ENCODE measurements around the gene MET.
"Not testable (repeated sequence)": the region's sequence is repeated elsewhere in the genome, so short reads cannot be mapped to it uniquely, and the experiment has no call there.

The MET gene

DNA sequence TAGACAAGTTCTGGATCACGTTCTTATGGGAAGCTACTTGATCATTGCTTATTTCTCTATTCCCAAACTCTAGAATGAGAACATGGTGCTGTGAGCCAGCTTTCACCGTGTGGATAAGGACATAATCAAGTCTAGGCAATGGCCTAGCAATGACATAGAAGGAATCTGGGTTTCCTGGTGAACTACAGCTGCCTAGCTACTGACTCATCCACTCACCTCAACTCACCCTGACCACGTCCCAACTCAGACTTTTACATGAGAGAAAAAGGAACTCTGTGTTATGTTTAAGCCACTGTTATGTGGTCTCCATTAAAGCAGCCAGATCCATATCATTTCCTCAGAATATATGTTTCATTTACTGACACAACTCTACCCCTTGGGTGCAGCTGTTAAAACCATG lies 18.8 kb upstream of the MET start:
- ChIA-PET CTCF (interaction anchor here (0.7 to 1.0 kb wide), 6 partner anchors 9 to 514 kb away, joined by 3 to 5 read pairs (median 4); partner anchors contain the start of gene MET), POLR2A (no interaction called here)
- no peaks in the 10 kb centered on the region for H3K9me3 ChIP-seq (ENCODE audit: control insufficient read depth, insufficient read depth, low read depth, low read length)
- no peaks in the 10 kb centered on the region; the same call in 1 of the 2 replicates for H3K4me1 ChIP-seq (ENCODE audit: control insufficient read depth, insufficient read depth, low read length)
- no peak overlapping the region for H3K4me3 ChIP-seq (ENCODE audit: low read depth, low read length)
- no peak overlapping the region for H3K27ac ChIP-seq (ENCODE audit: extremely low read depth, low read depth, low read length)
- no peaks in the 10 kb centered on the region for H3K36me3 ChIP-seq (ENCODE audit: control insufficient read depth in 2 of 2, insufficient read depth in 1 of 2, low read length in 2 of 2)
- TF ChIP-seq YY2 (tag by site-specific recombination; IDR thresholded peaks at IDR 0.05) (no peak), ZBTB17 (tag by site-specific recombination; IDR thresholded peaks at IDR 0.05) (0 out of 2 replicates have a peak, but pooled peaks have one; percentile 37)

GRCh38 chr7:116653646-116654045 lies 18.4 kb upstream of the MET start:
- Histone ChIP-seq H3K4me1 (ENCODE audit: control insufficient read depth, insufficient read depth, low read length) (no peaks in the 10 kb centered on the region; the same call in 1 of the 2 replicates), H3K9me3 (ENCODE audit: control insufficient read depth, insufficient read depth, low read depth, low read length) (no peaks in the 10 kb centered on the region), H3K27ac (ENCODE audit: extremely low read depth, low read depth, low read length) (no peak overlapping the region), H3K4me3 (ENCODE audit: low read depth, low read length) (no peak overlapping the region), H3K36me3 (ENCODE audit: control insufficient read depth in 2 of 2, insufficient read depth in 1 of 2, low read length in 2 of 2) (no peaks in the 10 kb centered on the region)
- ChIA-PET POLR2A (no interaction called here), CTCF (interaction anchor here (0.5 to 1.0 kb wide), 7 partner anchors 9 to 515 kb away, joined by 3 to 5 read pairs (median 3); partner anchors contain the start of gene MET)
- TF ChIP-seq ZNF660 (tag by site-specific recombination; IDR thresholded peaks at IDR 0.05) (no peak), ZNF423 (tag by site-specific recombination; IDR thresholded peaks at IDR 0.05) (no peak), ZBTB10 (tag by site-specific recombination; IDR thresholded peaks at IDR 0.05) (no peak), ZNF121 (tag by site-specific recombination; IDR thresholded peaks at IDR 0.05) (no peak)
- TF ChIP-seq, protein P1, sequence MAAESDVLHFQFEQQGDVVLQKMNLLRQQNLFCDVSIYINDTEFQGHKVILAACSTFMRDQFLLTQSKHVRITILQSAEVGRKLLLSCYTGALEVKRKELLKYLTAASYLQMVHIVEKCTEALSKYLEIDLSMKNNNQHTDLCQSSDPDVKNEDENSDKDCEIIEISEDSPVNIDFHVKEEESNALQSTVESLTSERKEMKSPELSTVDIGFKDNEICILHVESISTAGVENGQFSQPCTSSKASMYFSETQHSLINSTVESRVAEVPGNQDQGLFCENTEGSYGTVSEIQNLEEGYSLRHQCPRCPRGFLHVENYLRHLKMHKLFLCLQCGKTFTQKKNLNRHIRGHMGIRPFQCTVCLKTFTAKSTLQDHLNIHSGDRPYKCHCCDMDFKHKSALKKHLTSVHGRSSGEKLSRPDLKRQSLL (tag by site-specific recombination; IDR thresholded peaks at IDR 0.05) = no peak

DNA sequence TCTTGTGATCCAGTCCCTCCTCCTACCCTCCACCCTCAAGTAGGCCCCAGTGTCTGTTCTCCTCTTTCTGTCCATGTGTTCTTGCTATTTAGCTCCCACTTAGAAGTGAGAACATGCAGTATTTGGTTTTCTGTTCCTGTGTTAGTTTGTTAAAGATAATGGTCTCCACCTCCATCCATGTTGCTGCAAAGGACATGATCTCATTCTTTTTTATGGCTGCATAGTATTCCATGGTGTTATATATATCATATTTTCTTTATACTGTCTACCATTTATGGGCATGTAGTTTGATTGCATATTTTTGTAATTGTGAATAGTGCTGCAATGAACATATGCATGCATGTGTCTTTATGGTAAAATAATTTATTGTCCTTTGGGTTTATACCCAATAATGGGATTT lies 12.7 kb upstream of the MET start:
- CTCF ChIA-PET = interaction anchor here (0.9 kb wide), 1 partner anchor 158 kb away, joined by 3 read pairs; no protein-coding TSS in a partner anchor
- TF ChIP-seq, protein P2, sequence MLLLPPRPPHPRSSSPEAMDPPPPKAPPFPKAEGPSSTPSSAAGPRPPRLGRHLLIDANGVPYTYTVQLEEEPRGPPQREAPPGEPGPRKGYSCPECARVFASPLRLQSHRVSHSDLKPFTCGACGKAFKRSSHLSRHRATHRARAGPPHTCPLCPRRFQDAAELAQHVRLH (tag by site-specific recombination; IDR thresholded peaks at IDR 0.05) = peak; percentile 76
- peak; percentile 98 for TF ChIP-seq ZNF146 (tag by site-specific recombination; IDR thresholded peaks at IDR 0.05)
- TF ChIP-seq, protein P3, sequence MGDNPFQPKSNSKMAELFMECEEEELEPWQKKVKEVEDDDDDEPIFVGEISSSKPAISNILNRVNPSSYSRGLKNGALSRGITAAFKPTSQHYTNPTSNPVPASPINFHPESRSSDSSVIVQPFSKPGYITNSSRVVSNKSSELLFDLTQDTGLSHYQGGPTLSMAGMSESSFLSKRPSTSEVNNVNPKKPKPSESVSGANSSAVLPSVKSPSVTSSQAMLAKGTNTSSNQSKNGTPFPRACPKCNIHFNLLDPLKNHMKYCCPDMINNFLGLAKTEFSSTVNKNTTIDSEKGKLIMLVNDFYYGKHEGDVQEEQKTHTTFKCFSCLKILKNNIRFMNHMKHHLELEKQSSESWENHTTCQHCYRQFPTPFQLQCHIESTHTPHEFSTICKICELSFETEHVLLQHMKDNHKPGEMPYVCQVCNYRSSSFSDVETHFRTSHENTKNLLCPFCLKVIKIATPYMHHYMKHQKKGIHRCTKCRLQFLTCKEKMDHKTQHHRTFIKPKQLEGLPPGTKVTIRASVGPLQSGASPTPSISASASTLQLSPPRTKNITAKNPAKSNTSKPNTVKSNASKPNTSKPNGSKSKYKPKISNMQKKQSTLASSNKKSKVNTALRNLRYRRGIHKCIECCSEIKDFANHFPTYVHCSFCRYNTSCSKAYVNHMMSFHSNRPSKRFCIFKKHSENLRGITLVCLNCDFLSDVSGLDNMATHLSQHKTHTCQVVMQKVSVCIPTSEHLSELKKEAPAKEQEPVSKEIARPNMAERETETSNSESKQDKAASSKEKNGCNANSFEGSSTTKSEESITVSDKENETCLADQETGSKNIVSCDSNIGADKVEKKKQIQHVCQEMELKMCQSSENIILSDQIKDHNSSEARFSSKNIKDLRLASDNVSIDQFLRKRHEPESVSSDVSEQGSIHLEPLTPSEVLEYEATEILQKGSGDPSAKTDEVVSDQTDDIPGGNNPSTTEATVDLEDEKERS (tag by site-specific recombination; IDR thresholded peaks at IDR 0.05) = 0 out of 2 replicates have a peak, but pooled peaks have one; percentile 59
- H3K4me1 ChIP-seq (ENCODE audit: control insufficient read depth, insufficient read depth, low read length); POLR2A ChIA-PET; H3K27ac ChIP-seq (ENCODE audit: extremely low read depth, low read depth, low read length); H3K36me3 ChIP-seq (ENCODE audit: control insufficient read depth in 2 of 2, insufficient read depth in 1 of 2, low read length in 2 of 2); H3K4me3 ChIP-seq (ENCODE audit: low read depth, low read length); H3K9me3 ChIP-seq (ENCODE audit: control insufficient read depth, insufficient read depth, low read depth, low read length): not testable (repeated sequence)

DNA sequence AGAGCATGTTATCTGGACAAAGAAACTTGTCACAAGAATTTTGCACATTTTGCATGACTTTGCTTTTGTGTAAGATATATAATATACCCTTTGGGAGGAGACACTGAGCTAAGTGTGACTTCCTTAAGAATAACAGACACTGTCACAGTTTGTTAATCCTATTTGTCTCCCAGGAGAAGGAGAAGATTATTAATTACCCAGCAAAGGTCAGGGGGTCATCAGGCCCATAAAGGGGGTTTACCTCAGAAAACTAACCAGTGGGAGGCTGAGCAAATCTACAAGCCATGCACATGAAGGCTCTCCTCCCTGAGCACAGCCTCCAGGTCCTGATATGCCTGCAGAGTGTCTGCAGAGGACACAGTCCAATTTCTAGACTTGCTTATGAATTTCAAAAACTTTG lies 10.1 kb upstream of the MET start:
- CTCF ChIA-PET = interaction anchor here (1.1 kb wide), 3 partner anchors 31 to 404 kb away, joined by 3 read pairs; no protein-coding TSS in a partner anchor
- TF ChIP-seq ZNF645 (tag by site-specific recombination; IDR thresholded peaks at IDR 0.05) (no peak), ZNF558 (tag by site-specific recombination; IDR thresholded peaks at IDR 0.05) (no peak), ZNF404 (tag by site-specific recombination; IDR thresholded peaks at IDR 0.05) (no peak), ZNF132 (tag by site-specific recombination; IDR thresholded peaks at IDR 0.05; ENCODE audit: borderline replicate concordance) (no peak), ZNF529 (tag by site-specific recombination; IDR thresholded peaks at IDR 0.05; ENCODE audit: insufficient replicate concordance) (no peak), ZNF623 (tag by site-specific recombination; IDR thresholded peaks at IDR 0.05) (no peak), ZNF274 (IDR thresholded peaks at IDR 0.05; ENCODE audit: low read length) (no peak), ZNF274 (tag by site-specific recombination; IDR thresholded peaks at IDR 0.05; ENCODE audit: borderline replicate concordance) (no peak), GFI1B (tag by site-specific recombination; IDR thresholded peaks at IDR 0.05) (no peak), ZIC2 (tag by site-specific recombination; IDR thresholded peaks at IDR 0.05) (no peak), ZNF837 (tag by site-specific recombination; IDR thresholded peaks at IDR 0.05) (no peak)
- Histone ChIP-seq H3K4me1 (ENCODE audit: control insufficient read depth, insufficient read depth, low read length) (no peaks in the 10 kb centered on the region; the same call in 1 of the 2 replicates), H3K4me3 (ENCODE audit: low read depth, low read length) (no peak overlapping the region), H3K9me3 (ENCODE audit: control insufficient read depth, insufficient read depth, low read depth, low read length) (no peaks in the 10 kb centered on the region), H3K36me3 (ENCODE audit: control insufficient read depth in 2 of 2, insufficient read depth in 1 of 2, low read length in 2 of 2) (no peaks in the 10 kb centered on the region), H3K27ac (ENCODE audit: extremely low read depth, low read depth, low read length) (no peak overlapping the region)
- POLR2A ChIA-PET = no interaction called here

All from HEK293 (cell line).